ENCODE measurements around the gene SESN2. TPM values are rescaled to one million over a fixed set of nuclear protein-coding genes. Genes with fewer than 3 reads are reported as not detected.

SESN2 gene
- total RNA-seq, 1 donor from 2014 or later = 13.1 TPM

DNA sequence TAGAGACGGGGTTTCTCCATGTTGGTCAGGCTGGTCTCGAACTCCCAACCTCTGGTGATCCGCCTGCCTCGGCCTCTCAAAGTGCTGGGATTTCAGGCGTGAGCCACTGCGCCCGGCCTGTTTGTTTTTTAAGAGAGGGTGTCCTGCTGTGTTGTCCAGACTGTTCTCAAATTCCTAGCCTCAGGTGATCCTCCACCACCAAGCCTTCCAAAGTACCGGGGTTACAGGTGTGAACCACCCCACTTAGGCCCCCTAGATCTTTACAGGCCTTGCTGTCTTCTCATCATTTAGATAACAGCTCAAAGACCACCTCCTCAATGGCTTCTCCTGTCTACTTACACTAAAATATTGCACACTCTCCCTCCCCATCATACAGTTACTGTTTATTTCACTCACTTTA lies 6.3 kb downstream of the SESN2 start:
- Histone ChIP-seq H3K27me3 (ENCODE audit: low read depth) (no peaks in the 10 kb centered on the region), H3K27ac (no peak overlapping the region), H3K4me3 (no peak overlapping the region), H3K9me3 (no peaks in the 10 kb centered on the region), H3K4me1 (peaks cover 36% of the 10 kb centered on the region), H3K36me3 (no peaks in the 10 kb centered on the region)
- intact Hi-C loops (cut with DNase I) = no loop called here
- ATAC-seq = no peak
- DNase-seq = no peak
- TF ChIP-seq CTCF (IDR thresholded peaks at IDR 0.05) = no peak

DNA sequence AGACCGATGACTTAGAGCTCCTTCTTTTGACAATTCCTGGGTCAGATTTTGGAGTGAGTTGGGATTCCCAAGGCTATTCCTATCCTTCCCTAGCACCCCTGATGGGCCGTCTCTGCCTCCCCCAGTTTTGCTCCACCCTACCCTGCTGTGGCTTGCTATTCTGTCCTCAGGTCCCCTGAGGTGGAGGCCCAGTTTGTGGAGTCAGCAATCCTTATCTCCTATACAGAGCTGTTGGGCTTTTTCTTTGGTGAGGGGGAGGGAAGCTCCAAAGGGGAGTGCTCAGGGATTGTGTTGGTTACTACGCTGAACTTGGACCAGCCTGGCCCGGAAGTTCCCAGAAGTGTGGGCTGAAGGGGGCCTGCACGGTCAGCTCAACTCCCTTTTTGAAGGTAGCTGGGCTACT lies 7.6 kb downstream of the SESN2 start:
- no peak for TF ChIP-seq CTCF (IDR thresholded peaks at IDR 0.05)
- DNase-seq (no peak), ATAC-seq (no peak)
- no peaks in the 10 kb centered on the region for H3K27me3 ChIP-seq (ENCODE audit: low read depth)
- intact Hi-C loops (cut with DNase I) = no loop called here
- H3K4me1 ChIP-seq = peaks cover 23% of the 10 kb centered on the region
- H3K36me3 ChIP-seq = peaks cover 13% of the 10 kb centered on the region
- H3K9me3 ChIP-seq = no peaks in the 10 kb centered on the region
- H3K27ac ChIP-seq = no peak overlapping the region
- no peak overlapping the region for H3K4me3 ChIP-seq

GRCh38 chr1:28267633-28268032 lies 8.3 kb downstream of the SESN2 start:
- Histone ChIP-seq H3K9me3 (no peaks in the 10 kb centered on the region), H3K27ac (no peak overlapping the region), H3K27me3 (ENCODE audit: low read depth) (no peaks in the 10 kb centered on the region), H3K36me3 (peaks cover 20% of the 10 kb centered on the region), H3K4me3 (no peak overlapping the region), H3K4me1 (peaks cover 17% of the 10 kb centered on the region)
- intact Hi-C loops (cut with DNase I) = no loop called here
- ATAC-seq (no peak), DNase-seq (no peak)
- TF ChIP-seq CTCF (IDR thresholded peaks at IDR 0.05) = no peak

GRCh38 chr1:28269529-28269928 lies 10.2 kb downstream of the SESN2 start:
- Histone ChIP-seq H3K27ac (no peak overlapping the region), H3K27me3 (ENCODE audit: low read depth) (no peaks in the 10 kb centered on the region), H3K4me1 (peaks cover 7% of the 10 kb centered on the region), H3K9me3 (no peaks in the 10 kb centered on the region), H3K36me3 (peaks cover 39% of the 10 kb centered on the region), H3K4me3 (no peak overlapping the region)
- DNase-seq (no peak), ATAC-seq (no peak)
- intact Hi-C loops (cut with DNase I) = no loop called here
- TF ChIP-seq CTCF (IDR thresholded peaks at IDR 0.05) = no peak

DNA sequence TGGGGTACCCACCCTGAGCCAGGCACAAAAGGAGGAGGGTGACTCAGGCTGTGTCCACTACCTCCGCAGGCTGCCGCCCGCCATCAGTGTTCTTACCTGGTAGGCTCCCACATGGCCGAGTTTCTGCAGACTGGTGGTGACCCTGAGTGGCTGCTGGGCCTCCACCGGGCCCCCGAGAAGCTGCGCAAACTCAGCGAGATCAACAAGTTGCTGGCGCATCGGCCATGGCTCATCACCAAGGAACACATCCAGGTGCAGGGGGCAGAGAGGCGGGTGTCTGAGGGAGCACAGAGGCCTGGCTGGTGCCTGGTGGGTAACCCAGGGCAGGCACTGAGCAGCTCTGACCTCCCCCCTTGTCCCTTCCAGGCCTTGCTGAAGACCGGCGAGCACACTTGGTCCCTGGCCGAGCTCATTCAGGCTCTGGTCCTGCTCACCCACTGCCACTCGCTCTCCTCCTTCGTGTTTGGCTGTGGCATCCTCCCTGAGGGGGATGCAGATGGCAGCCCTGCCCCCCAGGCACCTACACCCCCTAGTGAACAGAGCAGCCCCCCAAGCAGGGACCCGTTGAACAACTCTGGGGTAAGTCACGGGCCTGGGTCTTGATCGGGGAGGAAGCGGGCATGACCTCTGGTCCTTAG lies 13.0 kb downstream of the SESN2 start:
- intact Hi-C loops (cut with DNase I) = no loop called here
- DNase-seq (no peak), ATAC-seq (no peak)
- Histone ChIP-seq H3K9me3 (no peaks in the 10 kb centered on the region), H3K27ac (no peak overlapping the region), H3K4me3 (no peak overlapping the region), H3K4me1 (no peaks in the 10 kb centered on the region), H3K36me3 (peaks cover 67% of the 10 kb centered on the region), H3K27me3 (ENCODE audit: low read depth) (no peaks in the 10 kb centered on the region)
- no peak for TF ChIP-seq CTCF (IDR thresholded peaks at IDR 0.05)

Measured in lower lobe of right lung (tissue), 2 donors.